Peyer's patch (tissue), 4 donors: ENCODE data around the gene KAT2B.

Experiments
- CTCF ChIP-seq, 6 experiments: fragments of 450-650 bp in 4 of 6; fragments of 200-600 bp in 2 of 6; sonication (generic) in 1 of 6; IDR thresholded peaks; one replicate each; pipeline ENCODE4 v1.5.1; 2017 to 2019; ENCODE audit warnings: antibody characterized with exemption in 6 of 6, mild to moderate bottlenecking in 3 of 6, moderate library complexity in 1 of 6
- POLR2A ChIP-seq, 2 donors: fragments of 450-650 bp; IDR thresholded peaks; one replicate each; pipeline ENCODE4 v1.5.1; 2017; ENCODE audit warnings: antibody characterized with exemption in 2 of 2, mild to moderate bottlenecking in 2 of 2, moderate library complexity in 2 of 2

GRCh38 chr3:20141316-20141715, 101.1 kb downstream of the KAT2B start:
- no peak for TF ChIP-seq CTCF (IDR thresholded peaks at IDR 0.05)
- no peak for TF ChIP-seq POLR2A (IDR thresholded peaks at IDR 0.05)
